BLaER1 (cell line): ENCODE results near the gene KRT77.
"Not testable (repeated sequence)": the region's sequence is repeated elsewhere in the genome, so short reads cannot be mapped to it uniquely, and the experiment has no call there.

Experiments used
- H3K27ac ChIP-seq: shearing (Covaris generic); formaldehyde crosslinking; 2 replicates; pipeline ENCODE4 v1.8.1; 2022
- H3K27me3 ChIP-seq: shearing (Covaris generic); formaldehyde crosslinking; 2 replicates; pipeline ENCODE4 v1.8.1; 2022
- H3K36me3 ChIP-seq: shearing (Covaris generic); formaldehyde crosslinking; 2 replicates; pipeline ENCODE4 v1.8.1; 2022
- H3K4me1 ChIP-seq: shearing (Covaris generic); formaldehyde crosslinking; 2 replicates; pipeline ENCODE4 v1.8.1; 2022
- H3K4me2 ChIP-seq: shearing (Covaris generic); formaldehyde crosslinking; 2 replicates; pipeline ENCODE4 v1.8.1; 2022
- H3K4me3 ChIP-seq: shearing (Covaris generic); formaldehyde crosslinking; 2 replicates; pipeline ENCODE4 v1.8.1; 2022
- H3K9ac ChIP-seq: shearing (Covaris generic); formaldehyde crosslinking; 2 replicates; pipeline ENCODE4 v1.8.1; 2022
- H3K9me3 ChIP-seq: shearing (Covaris generic); formaldehyde crosslinking; 2 replicates; pipeline ENCODE4 v1.8.1; 2022
- H4K20me1 ChIP-seq: shearing (Covaris generic); formaldehyde crosslinking; 2 replicates; pipeline ENCODE4 v1.8.1; 2022
- Cebpa-rat ChIP-seq: shearing (Covaris generic); IDR thresholded peaks from 2 replicates; pipeline ENCODE4 v1.8.1; 2022

KRT77 gene

GRCh38 chr12:52726451-52726850 lies 23.1 kb upstream of the KRT77 start:
- no peak overlapping the region for H3K27ac ChIP-seq

DNA sequence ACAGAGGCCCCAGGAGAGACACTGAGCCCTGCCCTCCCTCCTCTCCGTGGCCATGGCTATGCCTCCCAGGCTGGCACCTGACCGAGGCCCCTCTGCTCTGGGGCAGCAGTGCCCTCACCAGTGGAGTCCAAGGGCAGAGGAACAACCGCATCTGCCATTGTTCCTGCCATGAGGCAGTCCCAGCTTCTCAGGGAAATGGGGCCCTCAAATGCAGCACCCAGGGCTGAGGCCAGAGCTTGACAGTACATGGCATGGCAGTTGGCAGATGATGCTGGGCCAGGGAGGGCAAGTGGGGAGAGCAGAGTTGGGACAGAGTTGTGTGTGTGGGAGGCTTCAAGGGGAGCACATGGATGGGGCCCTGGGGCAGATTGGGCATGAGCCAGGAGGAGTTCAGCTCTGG lies 21.1 kb upstream of the KRT77 start:
- no peak overlapping the region for H3K4me3 ChIP-seq
- no peaks in the 10 kb centered on the region for H4K20me1 ChIP-seq
- no peak overlapping the region for H3K9ac ChIP-seq
- H3K36me3 ChIP-seq: no peaks in the 10 kb centered on the region
- H3K4me2 ChIP-seq: no peak overlapping the region
- no peaks in the 10 kb centered on the region for H3K9me3 ChIP-seq
- H3K27me3 ChIP-seq: no peaks in the 10 kb centered on the region
- no peaks in the 10 kb centered on the region for H3K4me1 ChIP-seq
- TF ChIP-seq Cebpa-rat: no peak
- no peak overlapping the region for H3K27ac ChIP-seq

More at GRCh38 chr12:52726451-52726850, 23.1 kb upstream of the KRT77 start:
- TF ChIP-seq Cebpa-rat: no peak
- H3K4me2 ChIP-seq: no peak overlapping the region
- no peaks in the 10 kb centered on the region for H3K36me3 ChIP-seq
- H3K27me3 ChIP-seq: no peaks in the 10 kb centered on the region
- no peaks in the 10 kb centered on the region for H3K4me1 ChIP-seq
- no peak overlapping the region for H3K9ac ChIP-seq
- no peaks in the 10 kb centered on the region for H3K9me3 ChIP-seq
- H4K20me1 ChIP-seq: no peaks in the 10 kb centered on the region
- no peak overlapping the region for H3K4me3 ChIP-seq

DNA sequence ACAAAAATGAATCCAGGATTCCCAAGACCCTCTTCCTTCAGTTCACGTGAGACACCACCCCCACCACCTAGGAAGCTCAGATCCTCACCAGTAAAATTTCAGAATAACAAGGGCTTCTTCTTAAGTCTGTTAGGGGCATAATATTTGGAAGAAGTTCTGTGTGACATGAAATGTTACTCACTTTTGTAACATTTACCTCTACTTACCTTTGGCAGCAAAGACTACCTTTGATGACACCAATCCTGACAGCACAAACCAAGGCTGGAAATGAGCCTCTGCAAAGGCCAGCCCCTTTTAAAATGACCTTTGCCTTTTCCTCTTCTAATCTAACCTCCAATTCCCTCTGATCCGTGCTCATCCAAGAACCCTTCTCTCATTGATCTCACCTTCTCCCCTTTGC lies 19.4 kb upstream of the KRT77 start:
- H4K20me1 ChIP-seq: no peaks in the 10 kb centered on the region
- no peaks in the 10 kb centered on the region for H3K9me3 ChIP-seq
- no peak overlapping the region for H3K4me3 ChIP-seq
- TF ChIP-seq Cebpa-rat: no peak
- no peaks in the 10 kb centered on the region for H3K27me3 ChIP-seq
- H3K4me1 ChIP-seq: no peaks in the 10 kb centered on the region
- H3K4me2 ChIP-seq: no peak overlapping the region
- no peaks in the 10 kb centered on the region for H3K36me3 ChIP-seq
- no peak overlapping the region for H3K27ac ChIP-seq
- H3K9ac ChIP-seq: no peak overlapping the region

GRCh38 chr12:52721838-52722470 lies 18.6 kb upstream of the KRT77 start:
- Histone ChIP-seq H4K20me1 (no peaks in the 10 kb centered on the region), H3K9me3 (no peaks in the 10 kb centered on the region), H3K4me3 (no peak overlapping the region), H3K4me2 (no peak overlapping the region), H3K27ac (no peak overlapping the region), H3K4me1 (no peaks in the 10 kb centered on the region), H3K27me3 (no peaks in the 10 kb centered on the region), H3K9ac (no peak overlapping the region), H3K36me3 (no peaks in the 10 kb centered on the region)
- no peak for TF ChIP-seq Cebpa-rat

GRCh38 chr12:52720365-52720886 lies 17.1 kb upstream of the KRT77 start:
- H3K9ac ChIP-seq: no peak overlapping the region
- H3K9me3 ChIP-seq: no peaks in the 10 kb centered on the region
- H3K4me3 ChIP-seq: no peak overlapping the region
- no peak overlapping the region for H3K27ac ChIP-seq
- no peaks in the 10 kb centered on the region for H4K20me1 ChIP-seq
- no peak overlapping the region for H3K4me2 ChIP-seq
- H3K4me1 ChIP-seq: no peaks in the 10 kb centered on the region
- H3K36me3 ChIP-seq: no peaks in the 10 kb centered on the region
- TF ChIP-seq Cebpa-rat: no peak
- peaks cover 7% of the 10 kb centered on the region for H3K27me3 ChIP-seq

DNA sequence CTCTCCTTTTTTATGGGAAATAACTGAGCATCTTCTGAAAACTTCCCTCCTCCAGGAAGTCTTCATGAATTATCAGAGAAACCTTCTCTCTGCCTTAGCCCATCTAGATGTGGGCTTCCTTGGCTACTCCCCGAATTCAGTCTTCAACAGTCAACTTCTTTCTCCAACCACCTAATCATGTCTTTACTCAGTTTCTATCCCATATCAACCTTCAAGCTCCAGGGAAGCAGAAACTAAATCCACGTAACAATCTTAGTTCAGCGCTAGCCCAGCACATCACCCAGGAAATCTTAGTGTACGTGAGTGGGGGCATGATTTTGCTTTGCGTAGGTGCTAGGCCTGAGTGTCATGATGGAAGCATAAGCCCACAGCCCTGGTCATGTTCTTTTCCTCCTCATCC lies 12.7 kb upstream of the KRT77 start:
- Histone ChIP-seq H3K36me3 (no peaks in the 10 kb centered on the region), H3K4me2 (no peak overlapping the region), H3K9ac (no peak overlapping the region), H4K20me1 (no peaks in the 10 kb centered on the region), H3K4me3 (no peak overlapping the region), H3K27ac (no peak overlapping the region), H3K4me1 (no peaks in the 10 kb centered on the region), H3K27me3 (peaks cover 33% of the 10 kb centered on the region), H3K9me3 (peaks cover 15% of the 10 kb centered on the region)
- TF ChIP-seq Cebpa-rat: no peak

GRCh38 chr12:52715416-52715815 lies 12.1 kb upstream of the KRT77 start:
- peaks cover 33% of the 10 kb centered on the region for H3K27me3 ChIP-seq
- H4K20me1 ChIP-seq: no peaks in the 10 kb centered on the region
- no peaks in the 10 kb centered on the region for H3K36me3 ChIP-seq
- TF ChIP-seq Cebpa-rat: no peak
- peaks cover 15% of the 10 kb centered on the region for H3K9me3 ChIP-seq
- no peak overlapping the region for H3K4me2 ChIP-seq
- H3K4me1 ChIP-seq: no peaks in the 10 kb centered on the region
- no peak overlapping the region for H3K4me3 ChIP-seq
- no peak overlapping the region for H3K27ac ChIP-seq
- no peak overlapping the region for H3K9ac ChIP-seq

- TF ChIP-seq Cebpa-rat: no peak
- Histone ChIP-seq H3K4me2 (no peak overlapping the region), H3K4me1 (no peaks in the 10 kb centered on the region), H3K36me3 (no peaks in the 10 kb centered on the region), H3K27me3 (peaks cover 33% of the 10 kb centered on the region), H3K4me3 (no peak overlapping the region), H3K9ac (no peak overlapping the region), H4K20me1 (no peaks in the 10 kb centered on the region), H3K27ac (no peak overlapping the region), H3K9me3 (peaks cover 15% of the 10 kb centered on the region)
Observed at GRCh38 chr12:52714887-52715281, 11.6 kb upstream of the KRT77 start.

DNA sequence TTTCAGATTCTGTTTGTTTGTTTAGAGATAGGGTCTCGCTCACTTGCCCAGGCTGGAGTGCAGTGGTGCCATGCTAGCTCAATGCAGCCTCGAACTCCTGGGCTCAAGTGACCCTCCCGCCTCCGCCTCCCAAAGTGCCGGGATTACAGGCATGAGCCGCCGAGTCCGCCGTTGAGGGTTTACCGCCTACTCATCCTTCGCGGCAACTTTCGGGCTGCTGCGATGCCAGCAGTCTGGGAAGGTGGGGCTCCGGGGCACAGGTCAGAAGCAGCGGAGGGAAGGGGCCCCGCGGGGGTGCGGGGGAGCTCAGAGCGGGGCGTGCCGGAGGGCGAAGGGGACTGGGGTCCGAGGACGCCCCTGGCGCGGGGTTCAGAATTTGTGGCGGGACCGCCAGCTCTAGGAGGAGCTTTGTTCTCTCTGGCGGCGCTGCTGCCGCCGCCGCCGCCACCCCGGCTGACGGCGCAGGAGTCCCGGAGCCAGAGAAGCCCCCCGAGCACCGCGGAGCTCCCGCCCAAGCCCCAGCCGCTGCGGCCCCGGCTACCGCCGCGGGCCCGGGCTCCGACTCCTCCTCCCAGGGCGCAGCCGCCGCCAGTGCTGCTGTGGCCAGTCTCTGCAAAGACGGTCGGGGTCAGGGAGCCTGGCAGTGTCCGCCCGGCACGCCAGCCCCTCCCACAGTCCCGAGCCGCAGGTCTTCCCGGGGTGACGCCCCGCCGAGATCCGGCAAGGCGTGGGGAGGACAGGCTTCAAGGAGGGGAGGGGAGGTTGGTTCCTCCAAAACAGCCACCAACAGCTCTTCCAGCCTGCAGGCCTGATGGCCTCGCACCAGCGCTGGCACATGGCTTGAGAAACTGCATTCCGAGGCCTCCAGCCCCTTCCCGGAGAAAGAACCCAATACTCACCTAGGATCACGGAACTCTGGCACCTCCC lies 10.9 kb upstream of the KRT77 start:
- Histone ChIP-seq H4K20me1 (no peaks in the 10 kb centered on the region), H3K36me3 (no peaks in the 10 kb centered on the region), H3K9me3 (peaks cover 15% of the 10 kb centered on the region), H3K4me2 (no peak overlapping the region), H3K4me1 (no peaks in the 10 kb centered on the region), H3K4me3 (no peak overlapping the region), H3K27me3 (peaks cover 33% of the 10 kb centered on the region), H3K9ac (no peak overlapping the region), H3K27ac (no peak overlapping the region)
- TF ChIP-seq Cebpa-rat: no peak

DNA sequence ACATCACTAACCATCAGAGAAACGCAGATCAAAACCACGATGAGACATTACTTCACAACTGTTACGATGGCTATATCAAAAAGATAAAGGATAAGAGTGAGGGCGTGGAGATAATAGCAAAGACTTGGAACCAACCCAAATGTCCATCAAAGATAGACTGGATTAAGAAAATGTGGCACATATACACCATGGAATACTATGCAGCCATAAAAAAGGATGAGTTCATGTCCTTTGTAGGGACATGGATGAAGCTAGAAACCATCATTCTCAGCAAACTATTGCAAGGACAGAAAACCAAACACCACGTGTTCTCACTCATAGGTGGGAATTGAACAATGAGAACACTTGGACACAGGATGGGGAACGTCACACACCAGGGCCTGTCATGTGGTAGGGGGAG lies 8.8 kb upstream of the KRT77 start:
- H3K9ac ChIP-seq, H3K27ac ChIP-seq, H3K4me3 ChIP-seq, H3K4me1 ChIP-seq, H3K4me2 ChIP-seq, H3K36me3 ChIP-seq, H4K20me1 ChIP-seq: not testable (repeated sequence)
- Histone ChIP-seq H3K9me3 (peaks cover 15% of the 10 kb centered on the region), H3K27me3 (peaks cover 33% of the 10 kb centered on the region)
